Measurements from ENCODE around the gene NAA50. TPM values are rescaled to one million over a fixed set of nuclear protein-coding genes. Genes with fewer than 3 reads are reported as not detected.

Gene NAA50
- polyA plus RNA-seq, 1 of the 3 experiments (the other 2 are of a cell fraction), result 79.5 TPM

GRCh38 chr3:113741620-113742019, 4.4 kb downstream of the NAA50 start (continued):
- TF ChIP-seq MXI1 (IDR thresholded peaks at IDR 0.05; ENCODE audit: low read depth, low read length), result no peak
- TF ChIP-seq FOXJ3 (CRISPR knock-in tag; IDR thresholded peaks at IDR 0.05), result no peak

GRCh38 chr3:113741086-113741485, 5.0 kb downstream of the NAA50 start:
- ChIA-PET POLR2A (no interaction called here), CTCF (interaction anchor here (0.6 to 1.3 kb wide), 4 partner anchors 9 to 103 kb away, joined by 3 read pairs; no protein-coding TSS in a partner anchor)
- Histone ChIP-seq H3K9me3 (no peaks in the 10 kb centered on the region), H3K79me2 (ENCODE audit: insufficient read depth) (peaks cover 99% of the 10 kb centered on the region), H3K4me1 (ENCODE audit: control insufficient read depth in 1 of 2, insufficient read depth in 2 of 2, low read depth in 1 of 2, low read length in 1 of 2) (peaks cover 6 to 7% of the 10 kb centered on the region in 2 experiments; a peak in 3 of 4 replicates), H3K36me3 (replicated peaks in 1 of 2; ENCODE audit: control insufficient read depth in 1 of 2, insufficient read depth in 2 of 2, low read length in 1 of 2) (peaks cover 0 to 4% of the 10 kb centered on the region in 2 experiments), H2AFZ (ENCODE audit: low read depth) (no peak overlapping the region), H3K9me2 (no peaks in the 10 kb centered on the region), H3K4me2 (no peak overlapping the region), H3K9ac (no peak overlapping the region), H3F3A (replicated peaks; ENCODE audit: insufficient read depth) (peaks cover 36% of the 10 kb centered on the region), H3K27ac (ENCODE audit: low read depth in 2 of 2, low read length in 1 of 2) (no peak overlapping the region), H3K27me3 (ENCODE audit: insufficient read depth) (no peaks in the 10 kb centered on the region), H4K20me1 (ENCODE audit: insufficient read depth) (peaks cover 86% of the 10 kb centered on the region), H3K4me3 (ENCODE audit: low read depth in 2 of 2, low read length in 1 of 2) (no peak overlapping the region)
- DNase-seq, result no peak
- TF ChIP-seq TCF12 (IDR thresholded peaks at IDR 0.05), result no peak
- TF ChIP-seq, protein P1, sequence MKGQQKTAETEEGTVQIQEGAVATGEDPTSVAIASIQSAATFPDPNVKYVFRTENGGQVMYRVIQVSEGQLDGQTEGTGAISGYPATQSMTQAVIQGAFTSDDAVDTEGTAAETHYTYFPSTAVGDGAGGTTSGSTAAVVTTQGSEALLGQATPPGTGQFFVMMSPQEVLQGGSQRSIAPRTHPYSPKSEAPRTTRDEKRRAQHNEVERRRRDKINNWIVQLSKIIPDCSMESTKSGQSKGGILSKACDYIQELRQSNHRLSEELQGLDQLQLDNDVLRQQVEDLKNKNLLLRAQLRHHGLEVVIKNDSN (IDR thresholded peaks at IDR 0.05; ENCODE audit: borderline replicate concordance, low read depth), result no peak
- no peak for TF ChIP-seq POLR2AphosphoS5 (IDR thresholded peaks at IDR 0.05; ENCODE audit: low read depth, low read length)
- TF ChIP-seq NRF1 (IDR thresholded peaks at IDR 0.05; ENCODE audit: low read depth, low read length), result no peak
- no peak for TF ChIP-seq JUND (IDR thresholded peaks at IDR 0.05)
- no peak for TF ChIP-seq RCOR1 (IDR thresholded peaks at IDR 0.05; ENCODE audit: low read length)
- TF ChIP-seq YY1 (IDR thresholded peaks at IDR 0.05; ENCODE audit: low read depth), result no peak
- no peak for TF ChIP-seq FOXJ3 (CRISPR knock-in tag; IDR thresholded peaks at IDR 0.05)
- TF ChIP-seq SMC3 (IDR thresholded peaks at IDR 0.05; ENCODE audit: low read depth, low read length), result no peak
- TF ChIP-seq TEAD4 (IDR thresholded peaks at IDR 0.05; ENCODE audit: borderline replicate concordance, insufficient read depth), result no peak
- TF ChIP-seq, protein P2, sequence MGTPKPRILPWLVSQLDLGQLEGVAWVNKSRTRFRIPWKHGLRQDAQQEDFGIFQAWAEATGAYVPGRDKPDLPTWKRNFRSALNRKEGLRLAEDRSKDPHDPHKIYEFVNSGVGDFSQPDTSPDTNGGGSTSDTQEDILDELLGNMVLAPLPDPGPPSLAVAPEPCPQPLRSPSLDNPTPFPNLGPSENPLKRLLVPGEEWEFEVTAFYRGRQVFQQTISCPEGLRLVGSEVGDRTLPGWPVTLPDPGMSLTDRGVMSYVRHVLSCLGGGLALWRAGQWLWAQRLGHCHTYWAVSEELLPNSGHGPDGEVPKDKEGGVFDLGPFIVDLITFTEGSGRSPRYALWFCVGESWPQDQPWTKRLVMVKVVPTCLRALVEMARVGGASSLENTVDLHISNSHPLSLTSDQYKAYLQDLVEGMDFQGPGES (IDR thresholded peaks at IDR 0.05; ENCODE audit: low read depth, low read length), result no peak
- TF ChIP-seq ELF1 (IDR thresholded peaks at IDR 0.05), result no peak
- TF ChIP-seq, protein P3, sequence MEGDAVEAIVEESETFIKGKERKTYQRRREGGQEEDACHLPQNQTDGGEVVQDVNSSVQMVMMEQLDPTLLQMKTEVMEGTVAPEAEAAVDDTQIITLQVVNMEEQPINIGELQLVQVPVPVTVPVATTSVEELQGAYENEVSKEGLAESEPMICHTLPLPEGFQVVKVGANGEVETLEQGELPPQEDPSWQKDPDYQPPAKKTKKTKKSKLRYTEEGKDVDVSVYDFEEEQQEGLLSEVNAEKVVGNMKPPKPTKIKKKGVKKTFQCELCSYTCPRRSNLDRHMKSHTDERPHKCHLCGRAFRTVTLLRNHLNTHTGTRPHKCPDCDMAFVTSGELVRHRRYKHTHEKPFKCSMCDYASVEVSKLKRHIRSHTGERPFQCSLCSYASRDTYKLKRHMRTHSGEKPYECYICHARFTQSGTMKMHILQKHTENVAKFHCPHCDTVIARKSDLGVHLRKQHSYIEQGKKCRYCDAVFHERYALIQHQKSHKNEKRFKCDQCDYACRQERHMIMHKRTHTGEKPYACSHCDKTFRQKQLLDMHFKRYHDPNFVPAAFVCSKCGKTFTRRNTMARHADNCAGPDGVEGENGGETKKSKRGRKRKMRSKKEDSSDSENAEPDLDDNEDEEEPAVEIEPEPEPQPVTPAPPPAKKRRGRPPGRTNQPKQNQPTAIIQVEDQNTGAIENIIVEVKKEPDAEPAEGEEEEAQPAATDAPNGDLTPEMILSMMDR (IDR thresholded peaks at IDR 0.05), result no peak
- no peak for TF ChIP-seq NFIC (IDR thresholded peaks at IDR 0.05; ENCODE audit: borderline replicate concordance)
- TF ChIP-seq, protein P4, sequence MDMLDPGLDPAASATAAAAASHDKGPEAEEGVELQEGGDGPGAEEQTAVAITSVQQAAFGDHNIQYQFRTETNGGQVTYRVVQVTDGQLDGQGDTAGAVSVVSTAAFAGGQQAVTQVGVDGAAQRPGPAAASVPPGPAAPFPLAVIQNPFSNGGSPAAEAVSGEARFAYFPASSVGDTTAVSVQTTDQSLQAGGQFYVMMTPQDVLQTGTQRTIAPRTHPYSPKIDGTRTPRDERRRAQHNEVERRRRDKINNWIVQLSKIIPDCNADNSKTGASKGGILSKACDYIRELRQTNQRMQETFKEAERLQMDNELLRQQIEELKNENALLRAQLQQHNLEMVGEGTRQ (IDR thresholded peaks at IDR 0.05; ENCODE audit: borderline replicate concordance, low read depth, low read length), result no peak
- TF ChIP-seq RAD21 (IDR thresholded peaks at IDR 0.05; ENCODE audit: low read length), result no peak
- no peak for TF ChIP-seq PBX3 (IDR thresholded peaks at IDR 0.05)
- TF ChIP-seq RXRA (IDR thresholded peaks at IDR 0.05; ENCODE audit: borderline replicate concordance, low read depth), result no peak
- no peak for TF ChIP-seq RFX5 (IDR thresholded peaks at IDR 0.05; ENCODE audit: low read length)
- no peak for TF ChIP-seq EZH2phosphoT487 (IDR thresholded peaks at IDR 0.05; ENCODE audit: borderline replicate concordance, low read depth)
- 94% methylated on average over 5 of the region's 5 CpGs for WGBS (ENCODE audit: low lambda C conversion rate)
